D721Med (cell line): ENCODE results near the gene UCHL1.
A peak's percentile ranks its signal among the peaks of the same experiment; 100 is the strongest.

ENCODE experiments used
- DNase-seq: peaks from one replicate; pipeline ENCODE4 v3.0.0; 2011; ENCODE audit warnings: low spot score; ENCODE audit not compliant: insufficient read length
- FAIRE-seq: peaks from 2 replicates; lab custom pipeline; 2011; peaks lifted over from hg19 to GRCh38; lab: Jason Lieb, UNC
- CTCF ChIP-seq: IDR thresholded peaks from 2 replicates; pipeline ENCODE4 v1.5.1; 2012; ENCODE audit warnings: mild to moderate bottlenecking, control low read depth; ENCODE audit not compliant: insufficient read depth; ENCODE audit errors: missing control alignments

The UCHL1 gene

GRCh38 chr4:41280010-41280409, 23.3 kb downstream of the UCHL1 start:
- DNase-seq = no peak
- no peak for FAIRE-seq
- TF ChIP-seq CTCF = no peak

- DNase-seq (peak; percentile 54), FAIRE-seq (peak; percentile 98)
- peak; percentile 98 for TF ChIP-seq CTCF
These were observed 24.4 kb downstream of the UCHL1 start for GRCh38 chr4:41281038-41281634.

DNA sequence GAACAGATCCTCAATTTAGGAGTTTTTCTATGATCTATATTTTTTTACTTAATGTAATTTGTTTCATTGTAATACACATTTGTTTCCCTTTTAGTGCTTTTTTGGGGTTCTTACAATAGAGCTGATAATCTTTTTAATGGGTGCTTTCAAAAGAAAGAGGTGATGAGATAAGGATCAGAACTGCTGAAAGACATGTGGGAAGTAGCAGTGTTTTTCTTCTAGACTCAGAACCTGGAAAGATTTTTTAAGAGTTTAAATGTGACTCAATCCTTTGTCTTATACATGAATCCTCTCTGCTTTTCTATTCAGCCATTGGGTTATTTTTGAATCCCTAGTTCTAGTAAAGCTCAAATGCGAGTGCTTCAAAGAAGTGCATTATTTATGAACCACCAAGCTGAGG, 25.6 kb downstream of the UCHL1 start:
- FAIRE-seq (no peak), DNase-seq (no peak)
- TF ChIP-seq CTCF = no peak

- TF ChIP-seq CTCF = no peak
- DNase-seq = peak; percentile 27
- no peak for FAIRE-seq
These were observed 28.6 kb downstream of the UCHL1 start for GRCh38 chr4:41285202-41285863.

DNA sequence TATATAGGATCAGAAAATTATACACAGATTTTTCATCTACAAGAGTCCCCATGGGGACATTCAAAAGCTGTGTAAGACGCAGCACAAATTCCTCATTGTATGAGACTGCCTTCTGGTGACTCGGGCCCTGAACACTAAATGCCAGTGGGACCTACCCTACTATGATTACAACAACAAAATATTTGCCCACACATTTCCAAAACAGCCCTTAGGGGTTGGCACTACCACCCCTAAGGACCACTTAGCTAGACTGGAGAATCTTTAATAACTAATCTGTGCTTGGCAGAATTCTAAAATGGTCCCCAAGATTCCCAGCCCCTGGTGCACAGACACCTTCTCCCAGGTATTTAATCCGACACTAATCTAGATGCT, 29.1 kb downstream of the UCHL1 start:
- no peak for TF ChIP-seq CTCF
- DNase-seq (no peak), FAIRE-seq (no peak)

GRCh38 chr4:41287005-41287404, 30.3 kb downstream of the UCHL1 start:
- no peak for TF ChIP-seq CTCF
- no peak for FAIRE-seq
- no peak for DNase-seq

GRCh38 chr4:41287852-41288251, 31.1 kb downstream of the UCHL1 start:
- FAIRE-seq (no peak), DNase-seq (no peak)
- no peak for TF ChIP-seq CTCF
